Measurements from ENCODE around the gene MRPL41.

The MRPL41 gene

DNA sequence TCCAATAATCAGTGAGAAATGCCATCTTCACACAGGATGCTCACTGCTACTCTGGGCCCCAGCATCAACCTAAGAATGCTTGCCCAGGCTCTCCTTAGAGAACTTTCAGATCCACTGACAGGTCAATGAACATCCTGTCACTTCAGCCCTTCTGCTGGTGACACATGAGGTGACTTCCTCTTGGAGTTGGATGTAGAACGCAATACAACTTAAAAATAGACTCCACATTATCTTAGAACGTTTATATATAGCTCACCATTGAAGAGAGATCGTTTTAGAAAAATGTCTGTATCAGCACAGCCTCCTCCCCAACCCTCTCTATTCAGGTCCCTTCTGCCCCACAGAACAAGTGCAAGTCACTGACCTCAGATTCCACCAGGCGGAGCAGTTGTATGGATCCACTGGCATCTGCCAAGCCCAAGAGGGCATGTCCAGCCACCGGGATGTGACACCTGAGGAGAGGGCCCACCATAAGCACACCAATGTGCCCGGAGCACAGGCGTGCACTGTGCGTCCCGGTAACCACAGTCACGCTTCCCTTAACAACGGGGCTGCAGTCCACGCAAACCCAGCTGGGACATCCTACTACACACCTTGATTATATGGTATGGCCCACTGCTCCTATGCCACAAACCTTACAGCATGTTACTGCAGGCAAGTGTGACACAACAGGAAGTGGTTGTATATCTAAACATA is 24.2 kb downstream of the MRPL41 start:
- Histone ChIP-seq H3K36me3 (ENCODE audit: control insufficient read depth, insufficient read depth, low read length) (peaks cover 20% of the 10 kb centered on the region), H3K27ac (ENCODE audit: low read length) (no peak overlapping the region), H3K4me3 (ENCODE audit: low read length) (no peak overlapping the region), H3K9me3 (ENCODE audit: control insufficient read depth, insufficient read depth, low read length) (no peaks in the 10 kb centered on the region), H3K27me3 (ENCODE audit: control insufficient read depth, insufficient read depth, low read length) (no peaks in the 10 kb centered on the region), H3K4me1 (ENCODE audit: control insufficient read depth, insufficient read depth, low read length) (no peaks in the 10 kb centered on the region)
- WGBS (ENCODE audit: insufficient coverage, insufficient read length): no CpG with 5 or more reads among the region's 12 CpGs
- DNase-seq (ENCODE audit: low read depth, low spot score): no peak

DNA sequence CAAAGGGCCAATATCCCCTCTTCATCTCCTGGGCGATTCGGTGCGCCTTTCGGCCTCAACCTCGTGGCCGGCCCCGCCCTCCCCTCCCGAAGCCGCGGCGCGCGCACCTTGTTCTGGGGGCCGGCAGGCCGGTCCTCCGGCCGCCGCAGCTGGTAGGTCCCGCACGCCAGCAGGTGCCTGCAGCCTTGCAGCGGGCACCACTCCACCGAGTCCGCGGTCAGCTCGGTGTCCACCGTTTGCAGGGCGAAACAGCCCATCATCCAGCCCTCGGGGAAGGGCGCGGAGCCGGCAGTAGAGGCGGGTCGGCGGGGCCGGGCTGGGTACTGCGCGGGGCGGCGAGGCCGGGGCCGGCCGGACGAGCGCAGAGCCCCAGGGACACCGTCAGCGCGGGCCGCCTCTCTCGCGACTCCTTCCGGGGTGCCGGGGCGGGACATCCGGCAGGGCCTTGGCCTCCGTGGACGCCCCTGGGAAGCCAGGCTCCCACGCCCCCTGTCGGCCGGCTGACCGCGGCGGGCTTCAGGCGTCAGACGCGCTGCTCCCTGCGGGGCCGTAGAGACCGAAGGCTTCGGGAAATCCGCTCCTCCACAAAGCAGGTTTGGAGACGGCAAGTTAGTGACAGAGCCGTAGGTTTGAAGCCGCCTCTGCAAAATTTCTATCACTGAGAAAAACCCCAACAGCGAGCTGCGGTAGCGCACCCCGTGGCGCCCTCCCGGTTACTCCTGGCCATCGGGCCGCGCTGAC is 27.0 kb downstream of the MRPL41 start, which contains the start of gene DPH7:
Gene DPH7 (minus strand): TSS at position 408 of the 741 bp plus-strand sequence. CDS start 148 bp downstream, at position 260.
- no peaks in the 10 kb centered on the region for H3K27me3 ChIP-seq (ENCODE audit: control insufficient read depth, insufficient read depth, low read length)
- WGBS (ENCODE audit: insufficient coverage, insufficient read length): no CpG with 5 or more reads among the region's 82 CpGs
- peak within 1 kb of the TSS; percentile 99 for H3K4me3 ChIP-seq (ENCODE audit: low read length)
- H3K9me3 ChIP-seq (ENCODE audit: control insufficient read depth, insufficient read depth, low read length): no peaks in the 10 kb centered on the region
- peaks cover 30% of the 10 kb centered on the region for H3K36me3 ChIP-seq (ENCODE audit: control insufficient read depth, insufficient read depth, low read length)
- no peak within 1 kb of the TSS for H3K27ac ChIP-seq (ENCODE audit: low read length)
- no peaks in the 10 kb centered on the region for H3K4me1 ChIP-seq (ENCODE audit: control insufficient read depth, insufficient read depth, low read length)
- peak; percentile 84 for DNase-seq (ENCODE audit: low read depth, low spot score)

DNA sequence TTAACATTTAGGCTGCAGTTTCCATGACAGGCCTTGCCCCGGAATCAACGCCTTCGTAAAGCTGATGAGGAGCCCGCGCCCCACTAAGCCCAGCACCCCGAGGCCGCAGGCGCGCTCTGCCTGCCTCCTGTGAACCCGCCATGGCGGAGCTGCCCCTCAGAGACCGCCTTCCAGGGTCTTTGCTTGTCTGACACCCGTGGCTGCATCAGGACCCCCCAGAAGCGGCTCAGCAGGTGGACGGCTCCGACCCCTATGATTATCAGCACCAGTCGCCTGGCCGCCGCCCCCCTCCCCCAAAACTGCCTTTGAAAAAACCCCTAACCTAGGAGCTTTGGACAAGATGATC is 27.6 kb downstream of the MRPL41 start:
- DNase-seq (ENCODE audit: low read depth, low spot score): no peak
- Histone ChIP-seq H3K9me3 (ENCODE audit: control insufficient read depth, insufficient read depth, low read length) (no peaks in the 10 kb centered on the region), H3K36me3 (ENCODE audit: control insufficient read depth, insufficient read depth, low read length) (peaks cover 28% of the 10 kb centered on the region), H3K27me3 (ENCODE audit: control insufficient read depth, insufficient read depth, low read length) (no peaks in the 10 kb centered on the region), H3K27ac (ENCODE audit: low read length) (no peak overlapping the region), H3K4me1 (ENCODE audit: control insufficient read depth, insufficient read depth, low read length) (no peaks in the 10 kb centered on the region), H3K4me3 (ENCODE audit: low read length) (peak overlapping the region; percentile 12; the same call in 1 of the 2 replicates)
- WGBS (ENCODE audit: insufficient coverage, insufficient read length): no CpG with 5 or more reads among the region's 19 CpGs

DNA sequence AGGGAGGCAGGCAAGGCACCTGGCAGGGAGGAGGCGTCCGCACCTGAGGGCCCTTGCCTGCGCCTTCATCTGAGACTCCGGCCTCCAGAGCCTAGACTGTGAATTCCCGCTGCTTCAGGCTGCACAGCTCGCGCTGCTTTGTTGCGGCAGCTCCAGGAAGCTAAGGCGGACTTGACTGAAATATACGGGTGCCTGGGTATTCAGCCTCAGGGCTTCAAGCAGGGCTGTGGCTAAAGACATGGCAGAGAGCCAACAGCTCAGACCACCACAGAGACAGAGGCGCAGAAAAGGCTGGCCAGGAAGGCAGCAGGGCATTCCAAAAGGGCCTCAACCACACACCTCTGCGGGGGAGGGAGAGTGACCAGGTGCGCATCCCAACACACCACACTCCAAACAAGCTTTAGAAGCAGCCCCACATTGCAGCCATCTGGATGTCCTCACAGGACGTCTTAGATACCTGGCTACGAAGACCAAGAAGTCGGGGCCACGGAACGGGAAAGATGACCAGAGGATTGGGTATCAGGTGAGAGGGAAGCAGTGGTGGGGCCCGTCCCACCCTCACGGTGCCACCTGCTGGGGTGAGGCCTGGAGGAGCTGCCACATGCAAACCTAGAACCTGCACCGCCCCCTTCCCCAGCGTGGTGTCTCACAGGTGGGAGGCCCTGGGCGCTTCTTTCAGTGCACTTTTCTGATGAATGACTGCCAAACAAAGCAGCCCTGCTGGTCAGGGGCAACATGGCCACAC is 28.7 kb downstream of the MRPL41 start:
- Histone ChIP-seq H3K4me3 (ENCODE audit: low read length) (no peak overlapping the region), H3K27ac (ENCODE audit: low read length) (no peak overlapping the region)

DNA sequence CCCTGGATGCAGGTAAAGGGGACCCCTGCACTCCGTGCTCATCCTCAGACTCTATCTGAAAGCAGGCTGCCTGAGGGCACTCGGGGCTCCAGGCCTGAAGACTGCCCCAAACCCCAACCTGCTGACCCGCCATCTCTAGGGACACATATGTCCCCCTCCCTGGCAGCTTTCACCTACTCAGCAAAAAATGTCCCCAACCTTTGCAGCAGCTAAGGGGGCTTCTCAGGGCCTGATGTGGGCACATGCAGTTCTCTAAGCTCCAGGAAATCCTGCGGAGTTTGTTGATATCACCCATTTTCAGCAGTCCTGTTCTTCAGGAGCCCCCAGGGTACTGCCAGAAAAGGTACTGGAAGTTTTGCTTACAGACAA is 29.3 kb downstream of the MRPL41 start:
- Histone ChIP-seq H3K4me1 (ENCODE audit: control insufficient read depth, insufficient read depth, low read length) (no peaks in the 10 kb centered on the region), H3K27me3 (ENCODE audit: control insufficient read depth, insufficient read depth, low read length) (no peaks in the 10 kb centered on the region), H3K4me3 (ENCODE audit: low read length) (no peak overlapping the region), H3K27ac (ENCODE audit: low read length) (no peak overlapping the region), H3K36me3 (ENCODE audit: control insufficient read depth, insufficient read depth, low read length) (peaks cover 32% of the 10 kb centered on the region), H3K9me3 (ENCODE audit: control insufficient read depth, insufficient read depth, low read length) (no peaks in the 10 kb centered on the region)
- no peak for DNase-seq (ENCODE audit: low read depth, low spot score)
- WGBS (ENCODE audit: insufficient coverage, insufficient read length): no CpG with 5 or more reads among the region's 4 CpGs

More for the DNA sequence above, 28.7 kb downstream of the MRPL41 start:
- Histone ChIP-seq H3K27me3 (ENCODE audit: control insufficient read depth, insufficient read depth, low read length) (no peaks in the 10 kb centered on the region), H3K4me1 (ENCODE audit: control insufficient read depth, insufficient read depth, low read length) (no peaks in the 10 kb centered on the region), H3K9me3 (ENCODE audit: control insufficient read depth, insufficient read depth, low read length) (no peaks in the 10 kb centered on the region), H3K36me3 (ENCODE audit: control insufficient read depth, insufficient read depth, low read length) (peaks cover 30% of the 10 kb centered on the region)
- DNase-seq (ENCODE audit: low read depth, low spot score): no peak
- WGBS (ENCODE audit: insufficient coverage, insufficient read length): no CpG with 5 or more reads among the region's 23 CpGs

DNA sequence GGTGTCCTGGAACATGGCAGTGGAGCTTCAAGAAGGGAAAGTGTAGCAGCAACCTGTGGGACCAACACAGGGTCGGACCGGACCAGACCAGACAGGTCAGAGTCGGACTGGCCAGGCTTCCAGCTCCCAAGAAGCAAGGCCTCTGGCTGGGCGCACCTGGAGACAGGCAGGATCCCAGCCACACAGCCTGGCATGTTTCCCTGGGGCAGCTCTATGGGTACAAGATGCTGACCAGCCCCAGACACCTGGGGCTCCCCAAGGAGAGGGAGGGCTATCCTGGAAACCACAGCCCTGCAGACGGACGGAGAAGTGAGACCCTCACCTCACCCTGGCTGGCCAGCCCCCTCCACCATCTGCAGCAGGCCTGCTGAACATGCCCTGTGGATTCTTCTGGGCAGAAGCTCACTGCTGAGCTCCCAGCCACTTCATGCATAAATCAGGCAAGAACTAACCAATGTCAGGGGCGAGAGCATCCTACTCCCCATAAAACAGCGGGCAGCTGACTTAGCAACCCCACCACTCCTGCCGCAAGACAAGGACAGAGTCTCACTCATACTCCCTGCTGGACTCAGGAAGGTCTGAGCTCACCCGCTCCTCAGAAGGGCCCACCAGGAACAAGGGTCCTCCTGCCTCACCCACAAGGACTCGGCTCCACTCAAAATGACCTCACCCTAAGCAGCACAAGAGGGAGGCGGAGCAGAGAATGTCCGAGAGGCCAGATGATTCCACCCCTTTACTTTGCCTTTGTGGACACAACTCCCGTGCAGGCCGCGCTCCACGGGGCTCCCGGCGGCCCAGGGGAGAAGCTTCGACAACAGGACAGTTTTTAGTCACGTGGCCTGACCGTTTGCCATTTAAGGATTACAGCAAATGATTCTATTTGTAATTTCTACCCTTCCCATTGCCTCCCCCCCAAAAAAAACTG is 29.9 kb downstream of the MRPL41 start:
- H3K27me3 ChIP-seq (ENCODE audit: control insufficient read depth, insufficient read depth, low read length): no peaks in the 10 kb centered on the region
- H3K4me1 ChIP-seq (ENCODE audit: control insufficient read depth, insufficient read depth, low read length): no peaks in the 10 kb centered on the region
- DNase-seq (ENCODE audit: low read depth, low spot score): no peak
- no peaks in the 10 kb centered on the region for H3K9me3 ChIP-seq (ENCODE audit: control insufficient read depth, insufficient read depth, low read length)
- H3K4me3 ChIP-seq (ENCODE audit: low read length): no peak overlapping the region
- H3K36me3 ChIP-seq (ENCODE audit: control insufficient read depth, insufficient read depth, low read length): peaks cover 34% of the 10 kb centered on the region
- no CpG with 5 or more reads among the region's 22 CpGs for WGBS (ENCODE audit: insufficient coverage, insufficient read length)
- H3K27ac ChIP-seq (ENCODE audit: low read length): no peak overlapping the region

DNA sequence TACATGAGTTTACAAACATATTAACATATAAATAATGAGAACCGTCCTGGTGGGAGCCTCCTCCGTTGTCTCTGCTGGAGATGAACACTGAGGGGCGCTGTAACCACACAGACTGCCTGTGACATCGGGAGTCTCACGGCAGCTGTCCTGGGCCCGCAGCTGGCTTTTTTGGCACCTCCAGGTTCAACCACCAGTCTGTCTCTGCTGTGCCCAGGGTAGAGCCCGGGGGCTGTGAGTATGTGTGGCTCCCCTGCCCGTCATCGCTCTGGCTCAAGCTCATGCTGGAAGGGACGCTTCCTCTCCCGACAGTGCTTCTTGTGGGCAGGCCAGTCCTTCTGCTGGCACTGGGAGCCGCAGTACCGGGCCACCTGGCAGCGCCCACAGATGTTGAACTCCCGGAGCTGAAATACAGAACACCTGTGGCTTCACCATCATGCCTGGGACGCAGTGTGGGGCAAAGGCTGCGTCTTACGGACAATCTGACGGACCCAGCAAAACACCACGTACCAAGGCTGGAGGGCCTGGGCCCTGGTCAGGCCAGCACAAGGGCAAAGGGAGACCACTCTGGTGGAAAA is 30.7 kb downstream of the MRPL41 start:
- no peaks in the 10 kb centered on the region for H3K9me3 ChIP-seq (ENCODE audit: control insufficient read depth, insufficient read depth, low read length)
- no peaks in the 10 kb centered on the region; the same call in 1 of the 2 replicates for H3K4me1 ChIP-seq (ENCODE audit: control insufficient read depth, insufficient read depth, low read length)
- WGBS (ENCODE audit: insufficient coverage, insufficient read length): no CpG with 5 or more reads among the region's 20 CpGs
- H3K36me3 ChIP-seq (ENCODE audit: control insufficient read depth, insufficient read depth, low read length): peaks cover 41% of the 10 kb centered on the region
- H3K27ac ChIP-seq (ENCODE audit: low read length): no peak overlapping the region
- DNase-seq (ENCODE audit: low read depth, low spot score): no peak
- H3K27me3 ChIP-seq (ENCODE audit: control insufficient read depth, insufficient read depth, low read length): no peaks in the 10 kb centered on the region
- H3K4me3 ChIP-seq (ENCODE audit: low read length): no peak overlapping the region

DNA sequence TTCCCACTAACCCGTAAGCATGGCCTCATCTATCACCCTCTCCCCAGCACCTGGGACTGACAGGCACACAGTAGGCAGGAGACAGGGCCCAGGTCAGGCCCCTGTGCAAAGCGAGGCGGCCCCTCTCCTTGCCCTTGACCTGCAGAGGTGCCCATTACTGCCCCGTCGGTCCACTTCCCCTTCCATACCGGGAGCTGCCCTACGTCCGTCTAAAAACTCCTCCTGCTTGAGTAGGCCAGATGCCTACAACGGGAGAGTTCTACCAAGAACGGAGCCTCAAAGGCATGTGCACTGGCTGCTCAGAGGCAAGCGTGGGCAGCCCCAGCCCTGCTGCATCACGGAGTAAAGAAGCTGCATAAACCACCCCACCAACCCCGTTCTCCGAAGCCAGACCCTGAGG is 31.7 kb downstream of the MRPL41 start:
- Histone ChIP-seq H3K27ac (ENCODE audit: low read length) (no peak overlapping the region), H3K9me3 (ENCODE audit: control insufficient read depth, insufficient read depth, low read length) (no peaks in the 10 kb centered on the region), H3K4me3 (ENCODE audit: low read length) (no peak overlapping the region), H3K27me3 (ENCODE audit: control insufficient read depth, insufficient read depth, low read length) (no peaks in the 10 kb centered on the region), H3K4me1 (ENCODE audit: control insufficient read depth, insufficient read depth, low read length) (no peaks in the 10 kb centered on the region; the same call in 1 of the 2 replicates), H3K36me3 (ENCODE audit: control insufficient read depth, insufficient read depth, low read length) (peaks cover 48% of the 10 kb centered on the region)
- no peak for DNase-seq (ENCODE audit: low read depth, low spot score)
- WGBS (ENCODE audit: insufficient coverage, insufficient read length): no CpG with 5 or more reads among the region's 14 CpGs

DNA sequence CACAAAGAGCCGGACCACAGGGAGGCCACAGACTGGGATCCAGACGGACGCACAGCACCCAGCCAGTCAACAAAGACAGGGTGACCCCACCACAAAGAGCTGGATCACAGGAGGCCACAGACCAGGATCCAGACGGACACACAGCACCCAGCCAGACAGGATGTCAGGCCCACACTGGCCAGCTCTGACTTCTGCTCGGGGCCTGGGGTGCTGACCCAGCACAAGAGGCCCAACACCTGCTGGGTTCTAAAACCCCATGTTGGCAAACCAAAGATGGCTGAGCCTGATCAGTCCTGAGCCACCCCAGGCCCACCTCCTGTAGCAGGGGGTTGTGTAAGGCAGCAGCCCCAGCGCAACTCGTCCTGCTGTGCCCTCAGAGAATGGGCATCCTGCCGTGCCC is 32.3 kb downstream of the MRPL41 start:
- Histone ChIP-seq H3K4me1 (ENCODE audit: control insufficient read depth, insufficient read depth, low read length) (no peaks in the 10 kb centered on the region; the same call in 1 of the 2 replicates), H3K9me3 (ENCODE audit: control insufficient read depth, insufficient read depth, low read length) (no peaks in the 10 kb centered on the region), H3K27me3 (ENCODE audit: control insufficient read depth, insufficient read depth, low read length) (no peaks in the 10 kb centered on the region), H3K36me3 (ENCODE audit: control insufficient read depth, insufficient read depth, low read length) (peaks cover 49% of the 10 kb centered on the region), H3K4me3 (ENCODE audit: low read length) (no peak overlapping the region), H3K27ac (ENCODE audit: low read length) (no peak overlapping the region)
- DNase-seq (ENCODE audit: low read depth, low spot score): no peak
- no CpG with 5 or more reads among the region's 8 CpGs for whole genome bisulfite sequencing (ENCODE audit: insufficient coverage, insufficient read length)

Measured in iPS DF 6.9 (cell line).